ENCODE measurements around the gene SH2D3C.
A peak's percentile ranks its signal among the peaks of the same experiment; 100 is the strongest.

Gene SH2D3C

GRCh38 chr9:127744398-127745110, 33.9 kb downstream of the SH2D3C start:
- DNase-seq (ENCODE audit: low read depth in 3 of 3), result no peak

GRCh38 chr9:127742435-127743088, 35.9 kb downstream of the SH2D3C start:
- DNase-seq (ENCODE audit: low read depth in 3 of 3), result no peak

GRCh38 chr9:127741831-127742434, 36.5 kb downstream of the SH2D3C start:
- no peak for DNase-seq (ENCODE audit: low read depth in 3 of 3)

GRCh38 chr9:127739614-127740330, 38.7 kb downstream of the SH2D3C start:
- DNase-seq (ENCODE audit: low read depth in 3 of 3), result no peak

DNA sequence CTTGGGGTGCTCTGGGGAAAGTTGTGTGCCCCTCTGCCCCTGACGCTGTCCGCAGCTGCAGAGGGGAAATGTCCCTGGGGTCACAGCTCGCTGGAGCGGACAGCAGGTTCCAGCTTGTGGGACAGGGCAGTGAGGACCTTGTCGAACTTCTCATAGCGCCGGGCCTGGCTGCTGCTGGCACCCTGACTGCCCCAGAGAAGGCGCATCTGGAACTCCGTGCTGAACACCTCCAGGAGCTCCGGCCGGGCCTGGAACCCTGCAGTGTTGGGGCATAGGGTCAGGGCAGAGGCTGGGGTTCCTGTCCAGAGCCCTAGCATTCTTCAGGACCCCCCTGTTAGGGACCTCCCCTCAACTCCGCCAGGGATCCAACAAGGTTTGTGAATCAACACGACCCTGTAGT, 39.8 kb downstream of the SH2D3C start:
- DNase-seq (ENCODE audit: low read depth in 3 of 3), result no peak

DNA sequence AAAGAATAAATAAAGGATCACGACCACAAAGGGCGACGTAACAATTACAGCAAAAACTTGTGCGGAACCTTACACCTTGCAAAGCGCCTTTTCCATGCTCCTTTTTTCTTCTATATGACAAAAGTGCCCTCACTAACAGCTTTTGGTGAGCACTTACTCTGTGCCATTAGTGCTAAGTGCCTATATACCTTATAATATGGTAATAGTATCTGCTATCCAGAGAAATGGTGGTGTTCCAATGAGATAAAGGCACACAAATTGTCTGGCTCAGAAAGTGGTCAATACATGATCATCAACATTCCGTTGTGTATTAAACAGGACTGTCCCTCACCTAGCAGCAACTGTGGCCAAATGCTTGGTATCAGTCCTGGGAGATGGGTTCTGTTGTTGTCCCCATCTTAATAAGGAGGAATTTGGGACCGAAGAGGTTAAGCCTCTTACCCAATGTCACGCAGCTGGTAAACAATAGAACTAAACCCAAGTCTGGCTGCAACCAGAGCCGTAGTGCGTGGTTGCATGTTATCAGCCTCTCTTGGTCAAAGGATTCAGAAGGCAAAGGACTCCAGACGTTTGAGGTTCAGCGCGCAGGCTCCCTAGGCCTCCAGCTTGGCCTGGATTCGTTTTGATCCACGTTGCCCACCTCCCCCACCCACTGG, 42.8 kb downstream of the SH2D3C start:
- DNase-seq (ENCODE audit: low read depth in 3 of 3), result no peak

DNA sequence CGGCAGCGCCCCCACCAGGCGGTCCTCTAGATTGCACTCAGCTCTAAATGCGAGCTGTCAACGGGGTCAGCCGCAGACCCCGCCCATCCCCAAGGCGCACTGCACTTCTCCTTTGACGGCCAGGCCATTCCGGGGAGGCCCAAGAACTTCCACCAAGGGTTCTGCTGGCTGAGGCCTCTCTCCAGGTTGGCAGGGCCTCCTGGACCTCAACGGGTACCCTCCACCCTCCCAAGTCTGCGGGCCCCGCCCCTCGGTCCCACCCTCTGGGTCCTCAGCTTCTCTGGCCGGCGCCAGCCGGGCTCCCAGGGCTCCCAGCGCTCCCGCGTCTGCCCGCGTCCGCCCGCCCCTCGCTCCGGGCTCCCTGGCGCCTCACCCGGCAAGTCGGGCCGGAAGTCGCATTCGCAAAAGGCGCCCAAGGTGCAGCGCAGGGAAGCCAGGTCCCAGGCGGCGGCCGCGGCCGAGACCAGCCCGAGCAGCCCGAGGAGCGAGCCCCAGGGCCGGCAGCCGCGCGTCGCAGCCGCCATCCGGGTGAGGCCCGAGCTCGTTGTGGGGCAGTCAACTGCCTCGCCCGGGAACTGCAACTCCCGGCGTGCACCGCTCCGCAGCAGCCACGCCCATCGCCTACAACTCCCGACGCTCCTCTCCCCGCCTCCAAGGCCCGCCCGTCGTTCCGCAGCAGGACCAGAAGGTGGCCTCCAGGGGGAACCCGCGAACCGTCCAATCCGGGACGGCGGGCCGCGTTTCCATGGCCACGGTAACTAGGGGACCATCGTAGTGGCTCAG, 43.5 kb downstream of the SH2D3C start, which contains the start of gene TOR2A:
Gene TOR2A, minus strand, starts transcription at position 548 of the 783 bp plus-strand sequence. Its CDS starts 24 bp downstream, at position 524.
- peak; percentile 94 to 97 (median 97) for DNase-seq (ENCODE audit: low read depth in 3 of 3)

DNA sequence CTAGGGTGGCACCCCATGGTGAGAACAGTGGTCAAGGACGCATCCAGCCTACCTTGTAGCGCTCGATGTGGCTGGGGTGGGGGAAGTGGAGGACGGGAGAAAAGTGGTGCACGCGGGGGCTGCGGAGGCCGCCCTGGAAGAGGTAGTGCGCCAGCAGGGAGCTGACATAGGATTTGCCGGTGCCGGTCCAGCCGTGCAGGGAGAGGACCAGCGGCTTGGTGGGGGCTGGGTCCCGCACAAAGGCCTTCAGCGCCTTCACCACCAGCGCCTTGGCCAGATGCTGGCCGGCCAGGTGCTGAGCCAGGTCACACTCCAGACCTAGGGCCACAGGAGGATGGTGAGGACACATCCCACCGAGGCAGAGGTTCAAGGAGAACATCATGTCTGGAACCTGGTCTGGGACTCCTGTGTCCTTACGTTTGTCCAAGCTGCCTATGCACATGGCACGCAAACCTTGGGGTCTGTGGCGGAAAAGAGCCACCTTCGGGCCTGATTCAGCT, 44.2 kb downstream of the SH2D3C start:
- no peak for DNase-seq (ENCODE audit: low read depth in 3 of 3)

DNA sequence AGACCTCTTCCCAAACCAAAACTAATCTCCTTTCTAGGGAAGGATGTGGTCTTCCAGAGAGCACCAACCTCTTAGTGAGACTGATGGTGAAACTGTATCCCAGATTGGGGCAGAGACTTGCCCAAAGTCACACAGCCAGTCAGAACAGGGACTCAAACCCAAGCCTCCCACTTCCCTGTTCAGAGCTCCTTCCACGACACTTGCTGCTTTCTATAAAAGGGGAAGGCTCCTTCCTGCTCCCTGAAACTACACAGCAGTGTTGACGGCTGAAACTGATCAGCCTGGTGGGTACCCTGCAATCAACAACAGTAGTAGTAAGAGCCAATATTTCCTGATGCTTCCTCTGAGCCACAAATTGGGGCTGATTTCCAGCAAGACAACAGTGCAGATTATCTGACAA, 44.9 kb downstream of the SH2D3C start:
- no peak for DNase-seq (ENCODE audit: low read depth in 3 of 3)

GRCh38 chr9:127732444-127732843, 46.0 kb downstream of the SH2D3C start:
- no peak for DNase-seq (ENCODE audit: low read depth in 3 of 3)

GRCh38 chr9:127731938-127732337, 46.5 kb downstream of the SH2D3C start:
- DNase-seq (ENCODE audit: low read depth in 3 of 3), result no peak

- DNase-seq (ENCODE audit: low read depth in 3 of 3), result no peak
These were observed 47.6 kb downstream of the SH2D3C start for GRCh38 chr9:127730799-127731410.

DNA sequence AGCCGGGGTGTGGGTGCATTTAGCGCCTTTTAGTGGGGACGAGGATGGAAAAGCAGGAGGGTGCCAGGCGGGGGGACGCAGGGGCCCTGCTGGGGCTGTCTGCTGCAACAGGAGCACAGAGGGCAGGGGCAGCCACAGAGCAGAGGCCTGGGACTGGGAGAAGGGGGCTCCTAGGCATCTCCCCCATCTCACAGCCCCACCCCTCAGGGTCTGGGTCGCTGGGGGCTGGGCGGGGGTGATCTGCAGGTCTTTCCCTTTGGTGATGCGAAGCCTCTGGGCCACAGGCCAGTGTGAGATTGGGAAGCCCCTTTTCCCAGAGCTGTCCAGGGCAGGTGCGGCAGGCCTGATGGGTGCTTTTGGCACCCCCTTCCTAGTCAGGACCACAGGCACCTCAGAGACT, 48.2 kb downstream of the SH2D3C start:
- no peak for DNase-seq (ENCODE audit: low read depth in 3 of 3)

- no peak for DNase-seq (ENCODE audit: low read depth in 3 of 3)
These were observed 48.8 kb downstream of the SH2D3C start for GRCh38 chr9:127729522-127730256.

- no peak for DNase-seq (ENCODE audit: low read depth in 3 of 3)
These were observed 49.7 kb downstream of the SH2D3C start for GRCh38 chr9:127728808-127729207.

- DNase-seq (ENCODE audit: low read depth in 3 of 3), result no peak
These were observed 51.6 kb downstream of the SH2D3C start for GRCh38 chr9:127726871-127727270.

GRCh38 chr9:127724012-127724411, 54.5 kb downstream of the SH2D3C start:
- DNase-seq (ENCODE audit: low read depth in 3 of 3), result no peak

DNA sequence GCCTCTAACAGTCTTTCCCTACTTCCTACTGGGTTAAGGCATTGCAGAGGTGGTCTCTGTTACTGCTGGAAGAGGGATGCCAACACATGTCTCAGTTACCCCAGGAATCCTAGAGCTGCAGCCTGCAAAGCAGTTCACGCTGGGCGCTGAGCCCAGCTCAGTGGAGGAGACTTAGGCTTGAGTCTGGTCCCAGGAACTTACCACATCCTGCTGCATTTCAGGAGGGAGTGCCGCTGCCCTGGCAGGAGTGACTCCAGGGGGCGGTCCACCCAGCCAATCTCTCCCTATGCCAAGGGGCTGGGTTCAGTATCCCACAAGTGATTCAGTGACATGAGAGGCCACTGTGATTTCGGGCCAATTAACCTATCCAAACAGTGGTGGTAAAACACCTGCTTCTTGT, 55.0 kb downstream of the SH2D3C start:
- no peak for DNase-seq (ENCODE audit: low read depth in 3 of 3)

DNA sequence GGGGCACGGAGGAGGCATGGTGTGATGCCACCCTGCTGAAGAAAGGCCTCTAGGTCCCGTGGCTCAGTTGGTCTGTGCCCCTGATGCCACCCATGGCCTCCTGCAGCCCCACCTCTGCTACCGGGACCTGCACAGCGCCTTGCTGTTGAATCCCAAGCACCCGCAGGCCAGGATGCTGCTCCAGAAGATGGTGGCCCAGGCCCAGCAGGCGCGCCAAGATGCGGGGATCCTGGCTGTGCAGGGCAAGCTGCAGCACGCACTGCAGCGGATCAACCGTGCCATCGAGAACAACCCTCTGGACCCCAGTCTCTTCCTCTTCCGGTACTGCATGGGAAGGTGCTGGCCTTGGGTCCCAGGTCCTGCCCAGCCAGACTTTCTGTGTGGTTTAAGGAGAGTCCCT, 55.5 kb downstream of the SH2D3C start:
- no peak for DNase-seq (ENCODE audit: low read depth in 3 of 3)

Measured in stimulated activated CD4-positive, alpha-beta T cell treated with anti-CD3 and anti-CD28 coated beads, TNF-alpha, amount 100 ng/mL, for 24 hours (primary cell).